Mucosa of stomach (tissue), 1 donor: ENCODE data around the gene LRTM2.

Experiments
- H3K27me3 ChIP-seq: one replicate; pipeline ENCODE4 v1.7.0; 2013; ENCODE audit warnings: mild to moderate bottlenecking, low read length; ENCODE audit not compliant: control insufficient read depth, insufficient read depth
- H3K36me3 ChIP-seq: one replicate; pipeline ENCODE4 v1.7.0; 2013; ENCODE audit warnings: low read length; ENCODE audit not compliant: control insufficient read depth, insufficient read depth
- H3K4me1 ChIP-seq: one replicate; pipeline ENCODE4 v1.7.0; 2013; ENCODE audit warnings: mild to moderate bottlenecking, low read length; ENCODE audit not compliant: control insufficient read depth, insufficient read depth
- H3K4me3 ChIP-seq: one replicate; pipeline ENCODE4 v1.7.0; 2013; ENCODE audit warnings: low read length
- H3K9ac ChIP-seq: one replicate; pipeline ENCODE4 v1.7.0; 2013; ENCODE audit warnings: mild to moderate bottlenecking, low read length, moderate library complexity
- H3K9me3 ChIP-seq: one replicate; pipeline ENCODE4 v1.7.0; 2013; ENCODE audit warnings: mild to moderate bottlenecking, low read length, moderate library complexity; ENCODE audit not compliant: control insufficient read depth
- donor health status: Pancreatic carcinoma.

LRTM2 gene

GRCh38 chr12:1857821-1858220, 37.5 kb downstream of the LRTM2 start:
- H3K4me1 ChIP-seq, result no peaks in the 10 kb centered on the region
- no peaks in the 10 kb centered on the region for H3K9me3 ChIP-seq
- H3K9ac ChIP-seq, result no peak overlapping the region
- no peak overlapping the region for H3K4me3 ChIP-seq
- peaks cover 16% of the 10 kb centered on the region for H3K27me3 ChIP-seq
- no peaks in the 10 kb centered on the region for H3K36me3 ChIP-seq

DNA sequence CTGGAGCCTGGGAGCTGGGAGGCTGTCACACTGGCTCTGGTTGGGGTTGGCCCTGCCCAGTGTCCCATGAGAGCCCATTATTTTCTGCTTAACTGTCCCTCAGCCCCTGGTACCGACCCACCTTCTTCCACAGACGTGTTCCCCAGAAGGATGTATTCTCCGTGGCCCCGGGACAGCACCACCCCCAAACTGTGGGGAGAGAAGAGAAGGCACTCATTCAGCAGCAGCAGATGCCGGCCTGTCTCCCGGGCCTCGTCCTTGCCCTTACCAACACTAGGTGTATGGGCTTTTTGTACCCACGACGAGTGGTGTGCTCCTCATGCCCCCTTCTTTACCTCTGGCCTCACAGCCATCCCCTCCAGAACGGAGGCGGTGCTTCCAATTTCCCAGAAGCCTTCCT, 38.1 kb downstream of the LRTM2 start:
- H3K27me3 ChIP-seq, result peaks cover 16% of the 10 kb centered on the region
- no peaks in the 10 kb centered on the region for H3K9me3 ChIP-seq
- no peaks in the 10 kb centered on the region for H3K4me1 ChIP-seq
- H3K9ac ChIP-seq, result no peak overlapping the region
- no peak overlapping the region for H3K4me3 ChIP-seq
- no peaks in the 10 kb centered on the region for H3K36me3 ChIP-seq

- no peak overlapping the region for H3K4me3 ChIP-seq
- H3K9ac ChIP-seq, result no peak overlapping the region
- H3K36me3 ChIP-seq, result no peaks in the 10 kb centered on the region
- peaks cover 24% of the 10 kb centered on the region for H3K27me3 ChIP-seq
- H3K9me3 ChIP-seq, result no peaks in the 10 kb centered on the region
- H3K4me1 ChIP-seq, result no peaks in the 10 kb centered on the region
Observed at GRCh38 chr12:1859643-1860042, 39.3 kb downstream of the LRTM2 start.

GRCh38 chr12:1862973-1863372, 42.6 kb downstream of the LRTM2 start:
- no peaks in the 10 kb centered on the region for H3K4me1 ChIP-seq
- H3K9me3 ChIP-seq, result no peaks in the 10 kb centered on the region
- no peak overlapping the region for H3K4me3 ChIP-seq
- peaks cover 20% of the 10 kb centered on the region for H3K27me3 ChIP-seq
- no peak overlapping the region for H3K9ac ChIP-seq
- H3K36me3 ChIP-seq, result no peaks in the 10 kb centered on the region

DNA sequence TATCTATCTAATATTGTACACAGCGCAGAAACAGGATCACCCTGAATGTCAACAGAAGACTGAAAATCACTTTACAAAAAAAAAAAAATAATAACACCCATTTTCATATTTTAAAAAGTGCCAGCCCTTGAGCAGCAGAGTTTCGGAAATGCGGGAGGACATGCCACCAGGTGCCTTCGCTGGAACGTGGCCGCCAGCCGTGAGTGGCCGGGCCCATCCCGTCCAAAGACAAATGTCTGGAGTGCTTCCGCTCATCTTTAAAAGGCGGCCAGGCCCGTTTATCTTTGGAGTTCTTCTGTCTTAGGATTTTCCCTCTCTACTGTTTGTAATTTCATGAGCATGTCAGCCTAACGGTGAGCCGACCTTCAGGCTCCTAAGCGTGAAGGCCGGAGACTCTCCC, 43.5 kb downstream of the LRTM2 start:
- Histone ChIP-seq H3K9ac (no peak overlapping the region), H3K4me1 (no peaks in the 10 kb centered on the region), H3K9me3 (no peaks in the 10 kb centered on the region), H3K27me3 (peaks cover 18% of the 10 kb centered on the region), H3K4me3 (no peak overlapping the region), H3K36me3 (no peaks in the 10 kb centered on the region)

GRCh38 chr12:1864456-1864855, 44.1 kb downstream of the LRTM2 start:
- Histone ChIP-seq H3K9me3 (no peaks in the 10 kb centered on the region), H3K4me3 (no peak overlapping the region), H3K9ac (no peak overlapping the region), H3K4me1 (no peaks in the 10 kb centered on the region), H3K36me3 (no peaks in the 10 kb centered on the region), H3K27me3 (peaks cover 18% of the 10 kb centered on the region)

DNA sequence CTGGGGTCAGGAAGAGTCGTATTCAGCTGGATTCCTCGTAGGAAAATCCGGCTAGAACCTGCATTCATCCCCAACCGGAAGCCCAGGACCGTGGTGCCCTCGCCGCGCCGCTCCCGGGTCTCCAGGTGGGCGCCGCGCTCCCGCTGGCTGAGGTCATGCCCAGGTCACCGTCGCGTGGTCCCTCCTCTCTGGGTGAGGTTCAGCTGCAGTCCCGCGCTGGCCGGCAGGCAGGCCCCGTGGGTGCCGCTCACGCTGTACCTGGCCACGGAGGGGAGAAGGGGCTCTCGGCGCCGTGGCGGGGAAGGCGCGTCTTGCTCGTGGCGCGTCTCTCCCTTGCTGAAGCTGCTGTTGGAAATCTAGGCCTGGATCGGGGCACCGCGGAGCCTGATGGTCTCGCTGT, 44.5 kb downstream of the LRTM2 start:
- Histone ChIP-seq H3K4me3 (no peak overlapping the region), H3K36me3 (no peaks in the 10 kb centered on the region), H3K27me3 (peaks cover 18% of the 10 kb centered on the region), H3K4me1 (no peaks in the 10 kb centered on the region), H3K9me3 (no peaks in the 10 kb centered on the region), H3K9ac (no peak overlapping the region)

DNA sequence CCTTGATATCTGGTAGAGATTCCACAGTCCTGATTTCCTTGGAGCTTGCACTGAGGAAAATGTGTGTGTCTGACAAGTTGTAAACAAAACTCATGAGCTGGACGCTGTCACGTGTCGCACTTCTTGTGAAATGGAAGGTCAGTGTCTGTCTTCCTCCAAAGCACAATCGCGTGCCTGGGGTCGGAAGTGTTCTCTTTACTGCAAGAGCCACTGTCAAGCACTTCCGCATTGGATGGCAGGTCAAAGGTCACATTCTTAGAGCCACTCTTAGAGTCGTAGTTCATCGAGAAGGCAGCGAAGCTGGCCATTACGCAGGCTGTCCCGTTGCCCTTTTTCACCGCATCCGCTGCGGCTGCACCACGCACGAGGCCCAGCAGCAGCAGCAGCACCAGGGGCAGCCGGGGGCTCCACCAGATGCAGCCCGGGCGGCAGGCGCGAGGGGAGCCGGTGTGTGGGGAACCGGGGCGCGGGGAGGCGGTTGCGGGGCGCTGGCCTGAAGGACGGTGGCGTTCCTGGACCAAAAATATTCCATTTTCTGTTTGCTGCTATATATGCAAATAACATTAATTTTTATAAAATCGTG, 45.0 kb downstream of the LRTM2 start:
- H3K4me1 ChIP-seq, result no peaks in the 10 kb centered on the region
- H3K4me3 ChIP-seq, result no peak overlapping the region
- peaks cover 18% of the 10 kb centered on the region for H3K27me3 ChIP-seq
- no peak overlapping the region for H3K9ac ChIP-seq
- no peaks in the 10 kb centered on the region for H3K9me3 ChIP-seq
- H3K36me3 ChIP-seq, result no peaks in the 10 kb centered on the region

- H3K36me3 ChIP-seq, result no peaks in the 10 kb centered on the region
- no peaks in the 10 kb centered on the region for H3K9me3 ChIP-seq
- H3K4me1 ChIP-seq, result no peaks in the 10 kb centered on the region
- no peak overlapping the region for H3K4me3 ChIP-seq
- H3K9ac ChIP-seq, result no peak overlapping the region
- peaks cover 9% of the 10 kb centered on the region for H3K27me3 ChIP-seq
Observed at GRCh38 chr12:1869145-1869544, 48.8 kb downstream of the LRTM2 start.

DNA sequence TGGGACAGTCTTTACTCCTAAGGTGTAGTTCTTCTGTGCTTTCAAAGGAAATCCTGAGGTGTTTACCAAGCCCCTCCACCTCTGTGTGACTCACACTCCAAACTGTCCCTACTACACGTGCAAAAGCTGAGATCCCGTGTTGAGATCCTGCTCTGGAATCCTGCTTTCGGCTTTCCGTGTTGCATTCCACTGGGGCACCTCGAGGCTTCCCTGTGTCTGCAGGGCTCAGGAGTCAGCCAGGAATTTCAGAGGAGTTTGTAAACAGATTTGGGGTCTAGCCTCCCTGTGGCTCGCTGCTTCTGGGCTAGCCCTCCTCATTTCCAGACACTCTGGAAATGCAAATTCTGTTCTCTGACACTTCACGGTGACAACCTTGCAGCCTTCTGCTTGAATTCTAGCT, 49.7 kb downstream of the LRTM2 start:
- H3K4me3 ChIP-seq, result no peak overlapping the region
- no peaks in the 10 kb centered on the region for H3K4me1 ChIP-seq
- no peak overlapping the region for H3K9ac ChIP-seq
- no peaks in the 10 kb centered on the region for H3K36me3 ChIP-seq
- peaks cover 5% of the 10 kb centered on the region for H3K27me3 ChIP-seq
- H3K9me3 ChIP-seq, result no peaks in the 10 kb centered on the region

- Histone ChIP-seq H3K9me3 (no peaks in the 10 kb centered on the region), H3K4me3 (no peak overlapping the region), H3K4me1 (no peaks in the 10 kb centered on the region), H3K9ac (no peak overlapping the region), H3K36me3 (no peaks in the 10 kb centered on the region), H3K27me3 (peaks cover 12% of the 10 kb centered on the region)
Observed at GRCh38 chr12:1870998-1871917, 50.9 kb downstream of the LRTM2 start.

DNA sequence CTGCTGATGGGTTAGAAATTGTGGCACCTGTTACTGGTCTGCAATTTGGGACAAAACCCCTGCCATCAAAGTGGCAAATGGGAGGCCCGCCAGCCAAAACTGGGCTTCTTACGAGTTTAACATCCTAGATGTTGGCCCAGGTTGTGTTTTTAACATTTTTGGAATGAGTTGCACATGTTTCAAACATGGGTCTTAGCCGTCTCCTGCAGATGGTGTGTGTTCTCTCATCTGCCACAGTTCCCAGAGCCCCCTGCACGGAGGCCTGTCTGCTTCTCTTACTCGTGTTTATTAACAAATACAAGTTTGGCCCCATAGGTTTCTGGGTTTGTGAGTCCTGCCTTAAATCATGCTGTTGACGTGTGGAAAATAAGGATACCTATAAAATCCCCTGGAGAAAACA, 51.6 kb downstream of the LRTM2 start:
- Histone ChIP-seq H3K4me1 (no peaks in the 10 kb centered on the region), H3K9ac (no peak overlapping the region), H3K9me3 (no peaks in the 10 kb centered on the region), H3K27me3 (peaks cover 12% of the 10 kb centered on the region), H3K36me3 (no peaks in the 10 kb centered on the region), H3K4me3 (no peak overlapping the region)
